Coronary artery (tissue), 2 donors: ENCODE measurements around the gene SCARF1.

Experiments
- DNase-seq: peaks from one replicate; pipeline ENCODE4 v3.0.0-alpha.2; 2017; ENCODE audit warnings: low spot score
- H3K27ac ChIP-seq, 2 donors: fragments of 200-600 bp; sonication (generic); one replicate each; pipeline ENCODE4 v1.5.1; 2016 to 2019
- H3K4me3 ChIP-seq: fragments of 200-600 bp; sonication (generic); 2 replicates; pipeline ENCODE4 v1.5.1; 2016; ENCODE audit warnings: mild to moderate bottlenecking, moderate library complexity
- CTCF ChIP-seq: fragments of 200-600 bp; sonication (generic); IDR thresholded peaks from one replicate; pipeline ENCODE4 v1.5.1; 2019; ENCODE audit warnings: antibody characterized with exemption

The SCARF1 gene

GRCh38 chr17:1597861-1598342 is 47.6 kb downstream of the SCARF1 start:
- no peak for TF ChIP-seq CTCF
- H3K4me3 ChIP-seq, result no peak overlapping the region
- H3K27ac ChIP-seq, result no peak overlapping the region
- DNase-seq, result no peak

GRCh38 chr17:1593630-1593931 is 52.0 kb downstream of the SCARF1 start:
- H3K4me3 ChIP-seq, result no peak overlapping the region
- H3K27ac ChIP-seq, result no peak overlapping the region
- TF ChIP-seq CTCF, result no peak
- no peak for DNase-seq

- H3K4me3 ChIP-seq, result no peak overlapping the region
- DNase-seq, result no peak
- H3K27ac ChIP-seq, result no peak overlapping the region
- TF ChIP-seq CTCF, result no peak
Measured at GRCh38 chr17:1592751-1593629, 52.5 kb downstream of the SCARF1 start.

GRCh38 chr17:1591474-1592090 is 54.0 kb downstream of the SCARF1 start:
- DNase-seq, result no peak
- peak overlapping the region in 1 of 2 donors; percentile 83 for H3K27ac ChIP-seq
- TF ChIP-seq CTCF, result no peak
- no peak overlapping the region for H3K4me3 ChIP-seq

- Histone ChIP-seq H3K4me3 (peak overlapping the region; percentile 5), H3K27ac (peak overlapping the region; percentile 26 to 83)
- DNase-seq, result no peak
- TF ChIP-seq CTCF, result no peak
Measured at GRCh38 chr17:1590747-1591473, 54.6 kb downstream of the SCARF1 start.

GRCh38 chr17:1590029-1590746 is 55.3 kb downstream of the SCARF1 start:
- H3K27ac ChIP-seq, result peak overlapping the region; percentile 26 to 83
- H3K4me3 ChIP-seq, result peak overlapping the region; percentile 13
- peak; percentile 90 for DNase-seq
- no peak for TF ChIP-seq CTCF
